ENCODE measurements around the gene CD200R1L.

GRCh38 chr3:112799946-112800345 is 46.7 kb downstream of the CD200R1L start:
- TF ChIP-seq CTCF (conservative IDR thresholded peaks at IDR 0.05; ENCODE audit: low read depth, low read length) (no peak), POLR2A (IDR thresholded peaks at IDR 0.05; ENCODE audit: low read depth, low read length) (no peak), CEBPB (IDR thresholded peaks at IDR 0.05; ENCODE audit: low read depth, low read length) (no peak), MAZ (IDR thresholded peaks at IDR 0.05; ENCODE audit: borderline replicate concordance, low read depth, low read length) (no peak), RAD21 (IDR thresholded peaks at IDR 0.05; ENCODE audit: low read length) (no peak), MAFK (IDR thresholded peaks at IDR 0.05; ENCODE audit: low read depth, low read length) (no peak)
